Kidney (tissue), 14 donors: Measurements from ENCODE around the gene ZDHHC14. TPM values are rescaled to one million over a fixed set of nuclear protein-coding genes. Genes with fewer than 3 reads are reported as not detected.

ENCODE experiments used
- DNase-seq, 5 donors: peaks; one replicate each; pipeline ENCODE4 v3.0.0-alpha.2; 2013 to 2020
- FAIRE-seq: peaks from 2 replicates; lab custom pipeline; 2012; peaks lifted over from hg19 to GRCh38; lab: Jason Lieb, UNC
- H3K27ac ChIP-seq, 2 donors: one replicate each; pipeline ENCODE4 v1.7.0; 2013; ENCODE audit warnings: low read depth in 2 of 2, low read length in 2 of 2, inconsistent platforms in 1 of 2
- H3K27me3 ChIP-seq: one replicate; pipeline ENCODE4 v1.7.1; 2013; ENCODE audit warnings: low read length, inconsistent platforms; ENCODE audit not compliant: control insufficient read depth, insufficient read depth
- H3K36me3 ChIP-seq, 3 donors: one replicate each; pipeline versions ENCODE4 v1.7.0 to v1.7.1; 2013; ENCODE audit warnings: low read length in 3 of 3, control low read depth in 1 of 3, inconsistent platforms in 1 of 3; ENCODE audit not compliant: insufficient read depth in 3 of 3, control insufficient read depth in 2 of 3
- H3K4me1 ChIP-seq, 3 donors: one replicate each; pipeline versions ENCODE4 v1.7.0 to v1.7.1; 2013; ENCODE audit warnings: low read length in 3 of 3, inconsistent platforms in 1 of 3, low read depth in 1 of 3; ENCODE audit not compliant: control insufficient read depth in 2 of 3, insufficient read depth in 2 of 3
- H3K4me3 ChIP-seq, 3 donors: one replicate each; pipeline versions ENCODE4 v1.7.0 to v1.8.1; 2013; ENCODE audit warnings: low read length in 3 of 3, control low read depth in 1 of 3, inconsistent platforms in 1 of 3
- H3K9ac ChIP-seq, 3 donors: one replicate each; pipeline versions ENCODE4 v1.7.0 to v1.7.1; 2013; ENCODE audit warnings: low read length in 3 of 3, control low read depth in 1 of 3, inconsistent platforms in 1 of 3
- H3K9me3 ChIP-seq, 3 donors: one replicate each; pipeline versions ENCODE4 v1.7.0 to v1.7.1; 2013; ENCODE audit warnings: low read length in 3 of 3, control low read depth in 1 of 3, inconsistent platforms in 1 of 3; ENCODE audit not compliant: control insufficient read depth in 2 of 3, insufficient read depth in 1 of 3
- CTCF ChIP-seq: IDR thresholded peaks from 3 replicates; pipeline ENCODE4 v1.5.1; 2012; ENCODE audit warnings: mild to moderate bottlenecking, moderate library complexity, borderline replicate concordance; ENCODE audit not compliant: insufficient read depth; ENCODE audit errors: extremely low read depth
- intact Hi-C: fragments of 100-400 bp; cut with DNase I; formaldehyde crosslinking; loops from one replicate; pipeline ENCODE4 v1.11.1; 2022
- polyA plus RNA-seq: library from polyadenylated mRNA; stranded (reverse); fragments of 350-450 nt; fragmentation: Illumina TruSeq; extraction: RNeasy Lipid Tissue Mini Kit (QIAGEN cat#74804); gene quantifications from one replicate; pipeline ENCODE4 v1.2.3, GENCODE V29; 2014; ENCODE audit warnings: low read depth, low replicate concordance; ENCODE audit not compliant: insufficient read depth
- total RNA-seq: library from RNA; stranded (reverse); fragmentation: NEBNext Ultra II Directional; extraction: Animal tissue kit (Norgen Biotek cat#: 25700); gene quantifications from one replicate; pipeline ENCODE4 v1.2.1, GENCODE V29; 2021
- donor health status: control.
- donor health status: control.
- donor health status: control.
- donor health status: control.
- donor health status: control.
- donor health status: DM: yes; HTN: yes; CAD: no.
- donor health status: Normal renal cell carcinoma (clear cell type).

The ZDHHC14 gene
- total and polyA plus RNA-seq, 2 donors from 2014 or later: 13.5 to 26.7 TPM

- no peak for TF ChIP-seq CTCF
- Histone ChIP-seq H3K27me3 (no peaks in the 10 kb centered on the region), H3K9me3 (no peaks in the 10 kb centered on the region), H3K4me1 (no peaks in the 10 kb centered on the region), H3K9ac (no peak overlapping the region), H3K27ac (no peak overlapping the region), H3K36me3 (no peaks in the 10 kb centered on the region), H3K4me3 (no peak overlapping the region)
- intact Hi-C loops: no loop called here
- no peak for FAIRE-seq
- no peak for DNase-seq
Observed at GRCh38 chr6:157679605-157680580, 298.9 kb downstream of the ZDHHC14 start.

- H3K9me3 ChIP-seq: no peaks in the 10 kb centered on the region
- DNase-seq: no peak
- no peaks in the 10 kb centered on the region for H3K27me3 ChIP-seq
- intact Hi-C loops: no loop called here
- no peaks in the 10 kb centered on the region for H3K36me3 ChIP-seq
- no peak overlapping the region for H3K4me3 ChIP-seq
- no peak for FAIRE-seq
- H3K9ac ChIP-seq: no peak overlapping the region
- H3K4me1 ChIP-seq: no peaks in the 10 kb centered on the region
- TF ChIP-seq CTCF: no peak
- no peak overlapping the region for H3K27ac ChIP-seq
Observed at GRCh38 chr6:157681041-157681650, 300.2 kb downstream of the ZDHHC14 start.

- Histone ChIP-seq H3K36me3 (no peaks in the 10 kb centered on the region), H3K27ac (no peak overlapping the region), H3K9ac (no peak overlapping the region), H3K4me1 (no peaks in the 10 kb centered on the region), H3K9me3 (no peaks in the 10 kb centered on the region), H3K27me3 (no peaks in the 10 kb centered on the region), H3K4me3 (no peak overlapping the region)
- TF ChIP-seq CTCF: no peak
- intact Hi-C loops: no loop called here
- FAIRE-seq: no peak
- DNase-seq: no peak
Observed at GRCh38 chr6:157682856-157683481, 302.0 kb downstream of the ZDHHC14 start.
